Endodermal cell (in vitro differentiated cells): ENCODE results near the gene RAB7A. TPM values are rescaled to one million over a fixed set of nuclear protein-coding genes. Genes with fewer than 3 reads are reported as not detected.

ENCODE experiments used
- DNase-seq: peaks from one replicate; pipeline ENCODE4 v3.0.0-alpha.2; 2017
- H3K27ac ChIP-seq: 2 replicates; pipeline ENCODE4 v1.5.1; 2013; ENCODE audit warnings: mild to moderate bottlenecking, low read depth, low read length, moderate library complexity
- H3K27me3 ChIP-seq: 2 replicates; pipeline ENCODE4 v1.6.1; 2013; ENCODE audit warnings: mild to moderate bottlenecking, low read length, moderate library complexity; ENCODE audit not compliant: insufficient read depth, control insufficient read depth, poor library complexity, severe bottlenecking
- H3K36me3 ChIP-seq: 2 replicates; pipeline ENCODE4 v1.7.0; 2013; ENCODE audit warnings: mild to moderate bottlenecking, low read length, moderate library complexity; ENCODE audit not compliant: control insufficient read depth, insufficient read depth
- H3K4me1 ChIP-seq: one replicate; pipeline ENCODE4 v1.7.0; 2013; ENCODE audit warnings: low read length; ENCODE audit not compliant: control insufficient read depth, insufficient read depth
- H3K4me3 ChIP-seq: 2 replicates; pipeline ENCODE4 v1.5.1; 2013; ENCODE audit warnings: mild to moderate bottlenecking, low read length, moderate library complexity
- H3K9ac ChIP-seq: 2 replicates; pipeline ENCODE4 v1.6.1; 2013; ENCODE audit warnings: mild to moderate bottlenecking, low read length, moderate library complexity; ENCODE audit not compliant: poor library complexity, severe bottlenecking; ENCODE audit errors: extremely low read depth
- H3K9me3 ChIP-seq: 2 replicates; pipeline ENCODE4 v1.6.1; 2013; ENCODE audit warnings: mild to moderate bottlenecking, low read length, moderate library complexity; ENCODE audit not compliant: control insufficient read depth
- H3K27ac Mint-ChIP-seq: 2 replicates; pipeline ENCODE4 v1.8.0; 2020; ENCODE audit warnings: mixed read lengths
- H3K27me3 Mint-ChIP-seq: 2 replicates; pipeline ENCODE4 v1.8.0; 2021; ENCODE audit warnings: mild to moderate bottlenecking, mixed read lengths; ENCODE audit not compliant: insufficient read depth
- H3K36me3 Mint-ChIP-seq: 2 replicates; pipeline ENCODE4 v1.8.0; 2020; ENCODE audit warnings: low read depth, mixed read lengths
- H3K4me1 Mint-ChIP-seq: 2 replicates; pipeline ENCODE4 v1.8.0; 2020; ENCODE audit warnings: mixed read lengths
- H3K4me3 Mint-ChIP-seq: 2 replicates; pipeline ENCODE4 v1.8.0; 2020; ENCODE audit warnings: mild to moderate bottlenecking, moderate library complexity, mixed read lengths
- H3K9me3 Mint-ChIP-seq: 2 replicates; pipeline ENCODE4 v1.8.0; 2020; ENCODE audit warnings: mild to moderate bottlenecking, mixed read lengths
- WGBS, 2 experiments: methylation state at CpG; one replicate each; pipeline versions ENCODE4 v1.1.5 to v1.1.7; 2013; ENCODE audit warnings: missing lambda C conversion rate in 2 of 2, mixed read lengths in 1 of 2; ENCODE audit not compliant: insufficient coverage in 1 of 2, insufficient read length in 1 of 2; 5-methylcytosine and 5-hydroxymethylcytosine counted together
- total RNA-seq, 2 donors: library from RNA; stranded (reverse); fragmentation: NEBNext Ultra II Directional in 1 of 2; extraction: Animal tissue kit (Norgen Biotek cat#: 25700) in 1 of 2; gene quantifications; 2 replicates in 1 of 2; 3 replicates in 1 of 2; pipeline ENCODE4 v1.2.1, GENCODE V29; 2021
- TF ChIP-seq, protein P1 (sequence below): fragments of 200-600 bp; sonication (generic); conservative IDR thresholded peaks from 2 replicates; pipeline ENCODE4 v1.5.0; 2021; ENCODE audit warnings: antibody characterized with exemption, mild to moderate bottlenecking

Gene RAB7A
- total RNA-seq, 2 donors from 2014 or later = 166 to 194 TPM

DNA sequence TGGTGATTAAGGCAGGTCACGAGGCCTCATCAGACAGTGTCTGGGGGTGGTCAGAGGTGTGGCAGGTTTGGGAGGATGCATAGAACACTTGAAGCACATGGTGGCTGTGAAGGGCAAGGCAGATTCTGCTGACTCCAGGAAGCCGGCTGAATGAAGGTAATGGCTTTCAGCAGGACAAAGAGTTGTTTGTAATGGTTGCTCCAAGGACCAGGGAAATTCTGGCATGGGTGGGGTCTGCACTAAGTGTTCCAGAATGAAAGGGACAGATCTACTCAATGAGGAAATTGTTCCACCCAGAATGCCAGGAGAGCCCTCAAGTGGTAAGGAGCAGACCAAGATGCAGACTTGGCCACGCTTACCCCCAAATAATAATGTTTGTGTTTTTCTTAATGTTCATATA is 82.7 kb downstream of the RAB7A start:
- Histone ChIP-seq H3K36me3 (peaks cover 93% of the 10 kb centered on the region), H3K9me3 (no peaks in the 10 kb centered on the region), H3K27ac (no peak overlapping the region), H3K9ac (no peak overlapping the region), H3K27me3 (no peaks in the 10 kb centered on the region), H3K4me1 (peaks cover 3% of the 10 kb centered on the region), H3K4me3 (no peak overlapping the region)
- no peak overlapping the region for H3K27ac Mint-ChIP-seq
- no peak overlapping the region for H3K4me3 Mint-ChIP-seq
- DNase-seq = no peak
- peaks cover 76% of the 10 kb centered on the region for H3K36me3 Mint-ChIP-seq
- no peaks in the 10 kb centered on the region for H3K9me3 Mint-ChIP-seq
- peaks cover 12% of the 10 kb centered on the region for H3K4me1 Mint-ChIP-seq
- H3K27me3 Mint-ChIP-seq = no peaks in the 10 kb centered on the region
- TF ChIP-seq, protein P1, sequence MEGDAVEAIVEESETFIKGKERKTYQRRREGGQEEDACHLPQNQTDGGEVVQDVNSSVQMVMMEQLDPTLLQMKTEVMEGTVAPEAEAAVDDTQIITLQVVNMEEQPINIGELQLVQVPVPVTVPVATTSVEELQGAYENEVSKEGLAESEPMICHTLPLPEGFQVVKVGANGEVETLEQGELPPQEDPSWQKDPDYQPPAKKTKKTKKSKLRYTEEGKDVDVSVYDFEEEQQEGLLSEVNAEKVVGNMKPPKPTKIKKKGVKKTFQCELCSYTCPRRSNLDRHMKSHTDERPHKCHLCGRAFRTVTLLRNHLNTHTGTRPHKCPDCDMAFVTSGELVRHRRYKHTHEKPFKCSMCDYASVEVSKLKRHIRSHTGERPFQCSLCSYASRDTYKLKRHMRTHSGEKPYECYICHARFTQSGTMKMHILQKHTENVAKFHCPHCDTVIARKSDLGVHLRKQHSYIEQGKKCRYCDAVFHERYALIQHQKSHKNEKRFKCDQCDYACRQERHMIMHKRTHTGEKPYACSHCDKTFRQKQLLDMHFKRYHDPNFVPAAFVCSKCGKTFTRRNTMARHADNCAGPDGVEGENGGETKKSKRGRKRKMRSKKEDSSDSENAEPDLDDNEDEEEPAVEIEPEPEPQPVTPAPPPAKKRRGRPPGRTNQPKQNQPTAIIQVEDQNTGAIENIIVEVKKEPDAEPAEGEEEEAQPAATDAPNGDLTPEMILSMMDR = no peak
- 99 to 100% methylated on average over 3 of the region's 3 CpGs for WGBS, 2 experiments

DNA sequence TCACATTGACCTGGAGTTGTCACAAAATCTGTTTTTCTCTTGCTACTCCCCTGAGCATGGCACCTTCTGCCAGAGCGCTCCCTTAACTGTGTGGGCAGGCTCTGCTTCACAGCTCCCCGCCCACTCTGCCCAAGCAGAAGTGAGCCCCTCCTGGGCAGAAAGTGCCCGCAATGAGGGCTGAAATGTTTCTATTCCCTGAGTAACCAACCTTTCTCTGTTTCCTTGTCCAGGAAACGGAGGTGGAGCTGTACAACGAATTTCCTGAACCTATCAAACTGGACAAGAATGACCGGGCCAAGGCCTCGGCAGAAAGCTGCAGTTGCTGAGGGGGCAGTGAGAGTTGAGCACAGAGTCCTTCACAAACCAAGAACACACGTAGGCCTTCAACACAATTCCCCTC is 87.1 kb downstream of the RAB7A start:
- no peaks in the 10 kb centered on the region for H3K9me3 Mint-ChIP-seq

DNA sequence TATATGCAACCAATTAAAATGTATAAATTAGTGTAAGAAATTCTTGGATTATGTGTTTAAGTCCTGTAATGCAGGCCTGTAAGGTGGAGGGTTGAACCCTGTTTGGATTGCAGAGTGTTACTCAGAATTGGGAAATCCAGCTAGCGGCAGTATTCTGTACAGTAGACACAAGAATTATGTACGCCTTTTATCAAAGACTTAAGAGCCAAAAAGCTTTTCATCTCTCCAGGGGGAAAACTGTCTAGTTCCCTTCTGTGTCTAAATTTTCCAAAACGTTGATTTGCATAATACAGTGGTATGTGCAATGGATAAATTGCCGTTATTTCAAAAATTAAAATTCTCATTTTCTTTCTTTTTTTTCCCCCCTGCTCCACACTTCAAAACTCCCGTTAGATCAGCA is 88.1 kb downstream of the RAB7A start:
- Histone ChIP-seq H3K36me3 (peaks cover 95% of the 10 kb centered on the region), H3K9ac (no peak overlapping the region), H3K4me1 (no peaks in the 10 kb centered on the region), H3K27me3 (no peaks in the 10 kb centered on the region), H3K9me3 (no peaks in the 10 kb centered on the region), H3K27ac (no peak overlapping the region), H3K4me3 (no peak overlapping the region)
- Mint-ChIP-seq H3K27ac (no peak overlapping the region), H3K4me1 (no peaks in the 10 kb centered on the region), H3K36me3 (peaks cover 88% of the 10 kb centered on the region), H3K9me3 (no peaks in the 10 kb centered on the region), H3K27me3 (no peaks in the 10 kb centered on the region), H3K4me3 (no peak overlapping the region)
- 95 to 98% methylated on average over 4 to 5 of the region's 5 CpGs for WGBS, 2 experiments
- TF ChIP-seq, protein P1 = no peak
- DNase-seq = no peak

More for the DNA sequence above, 87.1 kb downstream of the RAB7A start:
- Mint-ChIP-seq H3K27me3 (no peaks in the 10 kb centered on the region), H3K4me1 (no peaks in the 10 kb centered on the region), H3K4me3 (no peak overlapping the region), H3K27ac (peak overlapping the region; percentile 36), H3K36me3 (peaks cover 85% of the 10 kb centered on the region)
- H3K9me3 ChIP-seq = no peaks in the 10 kb centered on the region
- WGBS, 2 experiments = 94 to 96% methylated on average over 8 of the region's 8 CpGs
- H3K4me1 ChIP-seq = no peaks in the 10 kb centered on the region
- no peaks in the 10 kb centered on the region for H3K27me3 ChIP-seq
- H3K4me3 ChIP-seq = no peak overlapping the region
- no peak for DNase-seq
- no peak overlapping the region for H3K9ac ChIP-seq
- H3K36me3 ChIP-seq = peaks cover 93% of the 10 kb centered on the region
- TF ChIP-seq, protein P1 = no peak
- H3K27ac ChIP-seq = no peak overlapping the region
